Dedifferentiated amniotic fluid mesenchymal stem cell (primary cell): ENCODE measurements around the gene TMEM184C.

Experiments
- DNase-seq: peaks from one replicate; pipeline ENCODE4 v3.0.0-alpha.2; 2016; ENCODE audit errors: extremely low spot score

The TMEM184C gene

GRCh38 chr4:147617173-147617840, at the start of gene TMEM184C:
TMEM184C (plus strand) TSS chr4:147617397; CDS start chr4:147617957, 560 bp downstream.
- DNase-seq: peak; percentile 94

GRCh38 chr4:147570616-147571015, 46.6 kb upstream of the TMEM184C start:
- DNase-seq: no peak

GRCh38 chr4:147571036-147571770, 46.0 kb upstream of the TMEM184C start:
- no peak for DNase-seq

- DNase-seq: no peak
Measured at GRCh38 chr4:147576084-147576483, 41.1 kb upstream of the TMEM184C start.

GRCh38 chr4:147578051-147578476, 39.1 kb upstream of the TMEM184C start:
- DNase-seq: peak; percentile 91

GRCh38 chr4:147578593-147578992, 38.6 kb upstream of the TMEM184C start:
- no peak for DNase-seq

- no peak for DNase-seq
Measured at GRCh38 chr4:147580396-147580795, 36.8 kb upstream of the TMEM184C start.

GRCh38 chr4:147581606-147582350, 35.4 kb upstream of the TMEM184C start:
- no peak for DNase-seq

GRCh38 chr4:147582386-147583060, 34.7 kb upstream of the TMEM184C start:
- no peak for DNase-seq

GRCh38 chr4:147583876-147584275, 33.3 kb upstream of the TMEM184C start:
- no peak for DNase-seq

- no peak for DNase-seq
Measured at GRCh38 chr4:147586032-147586431, 31.2 kb upstream of the TMEM184C start.

- DNase-seq: no peak
Measured at GRCh38 chr4:147586637-147587036, 30.6 kb upstream of the TMEM184C start.

- DNase-seq: no peak
Measured at GRCh38 chr4:147587041-147587440, 30.2 kb upstream of the TMEM184C start.

GRCh38 chr4:147589586-147589985, 27.6 kb upstream of the TMEM184C start:
- DNase-seq: no peak

- DNase-seq: peak; percentile 82
Measured at GRCh38 chr4:147590249-147590920, 26.8 kb upstream of the TMEM184C start.

GRCh38 chr4:147591106-147591505, 26.1 kb upstream of the TMEM184C start:
- DNase-seq: no peak

- no peak for DNase-seq
Measured at GRCh38 chr4:147594107-147594506, 23.1 kb upstream of the TMEM184C start.

- DNase-seq: no peak
Measured at GRCh38 chr4:147594578-147594977, 22.6 kb upstream of the TMEM184C start.

- no peak for DNase-seq
Measured at GRCh38 chr4:147596377-147596776, 20.8 kb upstream of the TMEM184C start.

- DNase-seq: peak; percentile 82
Measured at GRCh38 chr4:147596981-147597380, 20.2 kb upstream of the TMEM184C start.

GRCh38 chr4:147597561-147597960, 19.6 kb upstream of the TMEM184C start:
- DNase-seq: no peak
